Cortex of kidney (tissue), 1 donor: ENCODE measurements around the gene FBXL19.
"Not testable (repeated sequence)": the region's sequence is repeated elsewhere in the genome, so short reads cannot be mapped to it uniquely, and the experiment has no call there.

Experiments used
- DNase-seq: peaks from one replicate; lab custom pipeline; 2025; lab: John Stamatoyannopoulos, UW

The FBXL19 gene, protein sequence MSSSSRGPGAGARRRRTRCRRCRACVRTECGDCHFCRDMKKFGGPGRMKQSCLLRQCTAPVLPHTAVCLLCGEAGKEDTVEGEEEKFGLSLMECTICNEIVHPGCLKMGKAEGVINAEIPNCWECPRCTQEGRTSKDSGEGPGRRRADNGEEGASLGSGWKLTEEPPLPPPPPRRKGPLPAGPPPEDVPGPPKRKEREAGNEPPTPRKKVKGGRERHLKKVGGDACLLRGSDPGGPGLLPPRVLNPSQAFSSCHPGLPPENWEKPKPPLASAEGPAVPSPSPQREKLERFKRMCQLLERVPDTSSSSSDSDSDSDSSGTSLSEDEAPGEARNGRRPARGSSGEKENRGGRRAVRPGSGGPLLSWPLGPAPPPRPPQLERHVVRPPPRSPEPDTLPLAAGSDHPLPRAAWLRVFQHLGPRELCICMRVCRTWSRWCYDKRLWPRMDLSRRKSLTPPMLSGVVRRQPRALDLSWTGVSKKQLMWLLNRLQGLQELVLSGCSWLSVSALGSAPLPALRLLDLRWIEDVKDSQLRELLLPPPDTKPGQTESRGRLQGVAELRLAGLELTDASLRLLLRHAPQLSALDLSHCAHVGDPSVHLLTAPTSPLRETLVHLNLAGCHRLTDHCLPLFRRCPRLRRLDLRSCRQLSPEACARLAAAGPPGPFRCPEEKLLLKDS

DNA sequence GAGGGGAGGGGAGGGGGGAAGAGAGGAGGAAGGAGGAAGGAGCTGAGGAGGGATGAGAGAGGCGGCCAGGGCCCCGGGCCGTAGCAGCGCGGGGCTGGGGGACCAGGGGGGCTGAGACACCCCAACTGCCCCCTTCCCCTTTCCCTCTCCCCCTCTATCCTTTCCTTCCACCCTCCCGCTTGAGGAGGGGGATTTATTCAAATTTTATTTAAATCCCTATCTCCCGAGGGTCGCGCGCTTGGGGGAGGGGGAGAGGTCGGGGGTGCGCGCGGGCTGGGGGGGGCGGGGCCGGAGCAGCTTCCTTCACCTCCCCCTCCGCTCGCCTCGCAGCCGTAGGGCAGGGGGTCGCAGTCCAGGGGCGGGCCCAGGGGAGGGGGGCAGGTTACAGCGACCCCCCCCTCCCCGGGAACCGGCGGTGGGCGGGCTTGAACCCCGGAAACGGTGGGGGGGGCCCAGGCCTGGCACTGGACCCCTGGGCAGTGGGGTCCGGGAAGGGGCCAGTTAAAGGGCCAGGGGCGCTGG, at the start of gene FBXL19:
TSS of gene FBXL19 (plus strand) at position 19 of the 522 bp plus-strand sequence. CDS start 2,183 bp downstream, outside the sequence.
- DNase-seq, result no peak

DNA sequence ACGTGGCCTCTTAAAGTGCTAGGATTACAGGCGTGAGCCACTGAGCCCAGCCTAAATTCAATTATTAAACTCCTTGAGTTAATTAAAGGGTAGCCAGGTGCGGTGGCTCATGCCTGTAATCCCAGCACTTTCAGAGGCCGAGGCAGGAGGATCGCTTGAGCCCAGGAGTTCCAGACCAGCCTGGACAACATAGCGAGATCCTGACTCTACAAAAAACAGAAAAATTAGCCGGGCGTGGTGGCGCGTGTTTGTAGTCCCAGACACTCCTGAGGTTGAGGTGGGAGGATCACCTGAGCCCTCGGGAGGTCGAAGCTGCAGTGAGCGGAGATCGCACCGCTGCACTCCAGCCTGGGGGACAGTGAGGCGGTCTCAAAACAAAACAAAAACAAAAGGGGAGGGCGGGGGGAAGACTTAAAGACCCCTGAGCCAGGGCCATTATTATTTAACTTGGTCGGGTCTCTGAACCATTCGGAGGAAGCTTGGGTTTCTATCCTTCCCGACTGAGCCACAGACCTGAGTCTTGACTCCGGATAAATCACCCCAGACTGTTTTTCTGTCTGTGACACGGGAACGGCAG, 49.0 kb upstream of the FBXL19 start:
- DNase-seq, result no peak

DNA sequence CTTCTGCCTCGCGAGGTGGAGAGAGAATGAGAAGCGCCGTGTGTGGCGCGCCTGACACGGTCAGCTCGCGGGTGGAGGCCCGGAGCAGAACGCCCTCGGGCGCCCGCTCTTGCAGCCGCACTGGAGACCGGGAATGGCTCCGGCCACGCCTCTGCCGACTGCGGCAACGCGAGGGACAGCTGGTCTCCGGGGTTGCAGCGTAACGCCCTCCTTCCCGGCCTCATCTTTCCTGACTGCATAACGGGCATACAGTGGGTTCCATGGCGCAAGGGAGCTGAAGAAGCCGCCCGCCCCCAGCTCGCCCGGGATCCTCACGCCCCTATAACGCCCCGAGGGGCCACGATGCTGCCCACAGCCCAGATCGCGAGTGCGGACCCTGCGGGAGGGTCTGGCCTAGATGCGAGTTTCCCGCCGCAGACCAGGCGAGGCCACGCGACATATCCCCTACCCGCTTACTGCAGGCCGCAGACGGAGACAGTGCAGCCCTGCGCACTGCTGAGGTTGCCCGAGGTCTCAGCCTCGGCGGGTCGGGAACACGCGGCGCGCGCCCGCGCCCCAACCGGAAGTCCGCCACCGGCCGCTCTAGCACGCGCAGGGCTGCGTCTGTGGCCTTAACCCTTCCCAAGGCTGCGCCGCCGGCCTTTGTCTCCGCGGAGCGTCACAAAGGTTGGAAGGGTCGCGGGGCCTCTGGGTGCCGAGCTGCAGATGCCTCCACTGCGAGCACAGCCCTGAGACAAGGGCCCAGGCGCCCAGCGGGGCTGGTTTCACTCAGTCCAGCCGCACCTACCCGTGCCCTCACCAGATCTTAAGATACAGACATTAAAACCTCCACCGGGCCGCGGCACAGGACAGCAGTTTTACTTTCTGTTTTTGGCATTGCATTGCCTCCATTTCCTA, 48.3 kb upstream of the FBXL19 start:
- peak; percentile 32 for DNase-seq

DNA sequence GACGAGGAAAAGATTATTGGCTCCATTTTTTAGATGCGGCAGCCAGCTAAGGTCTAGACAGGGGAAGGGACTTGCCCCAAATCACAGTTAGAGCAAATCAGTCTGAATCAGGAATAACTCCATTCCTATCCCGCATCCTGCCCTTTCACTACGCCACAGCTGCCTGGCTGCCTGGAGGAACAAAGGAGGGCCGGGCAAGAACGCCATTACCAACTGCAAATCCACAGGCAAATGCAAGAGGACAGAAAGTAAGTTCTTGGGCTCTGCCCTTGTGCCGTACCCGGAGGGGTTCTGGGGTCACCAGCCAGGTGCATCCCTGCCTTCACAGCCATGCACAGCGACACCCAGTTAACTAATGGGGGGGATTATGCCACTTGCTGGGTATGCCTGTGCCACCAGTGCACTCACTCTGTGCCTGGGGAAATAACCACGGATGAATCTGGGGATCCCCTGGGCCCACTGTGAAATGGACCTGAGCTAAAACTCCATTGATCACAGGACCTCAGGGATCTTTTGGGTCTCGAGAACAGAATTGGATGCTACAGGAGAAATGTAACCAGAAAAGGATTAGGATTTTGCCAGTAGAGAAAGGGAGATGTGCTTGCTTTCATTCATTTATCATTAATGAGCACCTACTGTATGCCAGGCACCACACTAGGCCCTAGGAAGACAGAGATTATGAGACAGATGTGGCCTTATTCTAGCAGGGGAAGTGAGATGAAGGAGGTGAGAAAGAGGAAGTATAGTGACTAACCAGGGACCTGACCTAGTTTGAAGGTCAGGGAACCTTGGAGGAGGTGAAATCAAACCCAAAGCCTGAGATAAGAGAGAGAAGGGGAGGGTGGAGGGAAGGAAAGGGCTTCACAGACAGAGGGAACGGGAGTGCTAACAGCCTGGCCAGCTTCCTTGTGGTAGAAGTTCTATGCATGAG, 47.2 kb upstream of the FBXL19 start:
- DNase-seq, result no peak

DNA sequence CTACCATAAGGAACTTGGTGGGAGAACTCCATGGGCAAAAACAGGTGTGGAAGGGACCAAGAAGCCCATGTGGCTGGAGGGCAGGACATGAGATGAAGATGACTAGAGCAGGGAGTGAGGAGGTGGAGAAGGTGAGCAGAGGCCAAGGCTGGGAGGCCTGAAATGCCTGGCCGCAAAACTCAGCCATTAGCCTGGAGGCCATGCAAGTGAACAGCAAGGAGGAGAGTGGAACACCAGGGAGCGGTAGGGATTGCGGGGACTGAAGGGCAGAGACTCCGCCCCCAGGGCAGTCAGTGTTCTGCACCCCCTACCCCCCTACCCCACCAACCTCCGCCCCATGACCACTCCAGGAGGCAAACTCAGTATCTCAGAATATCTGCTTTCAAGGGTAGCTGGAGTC, 46.5 kb upstream of the FBXL19 start:
- DNase-seq, result no peak

DNA sequence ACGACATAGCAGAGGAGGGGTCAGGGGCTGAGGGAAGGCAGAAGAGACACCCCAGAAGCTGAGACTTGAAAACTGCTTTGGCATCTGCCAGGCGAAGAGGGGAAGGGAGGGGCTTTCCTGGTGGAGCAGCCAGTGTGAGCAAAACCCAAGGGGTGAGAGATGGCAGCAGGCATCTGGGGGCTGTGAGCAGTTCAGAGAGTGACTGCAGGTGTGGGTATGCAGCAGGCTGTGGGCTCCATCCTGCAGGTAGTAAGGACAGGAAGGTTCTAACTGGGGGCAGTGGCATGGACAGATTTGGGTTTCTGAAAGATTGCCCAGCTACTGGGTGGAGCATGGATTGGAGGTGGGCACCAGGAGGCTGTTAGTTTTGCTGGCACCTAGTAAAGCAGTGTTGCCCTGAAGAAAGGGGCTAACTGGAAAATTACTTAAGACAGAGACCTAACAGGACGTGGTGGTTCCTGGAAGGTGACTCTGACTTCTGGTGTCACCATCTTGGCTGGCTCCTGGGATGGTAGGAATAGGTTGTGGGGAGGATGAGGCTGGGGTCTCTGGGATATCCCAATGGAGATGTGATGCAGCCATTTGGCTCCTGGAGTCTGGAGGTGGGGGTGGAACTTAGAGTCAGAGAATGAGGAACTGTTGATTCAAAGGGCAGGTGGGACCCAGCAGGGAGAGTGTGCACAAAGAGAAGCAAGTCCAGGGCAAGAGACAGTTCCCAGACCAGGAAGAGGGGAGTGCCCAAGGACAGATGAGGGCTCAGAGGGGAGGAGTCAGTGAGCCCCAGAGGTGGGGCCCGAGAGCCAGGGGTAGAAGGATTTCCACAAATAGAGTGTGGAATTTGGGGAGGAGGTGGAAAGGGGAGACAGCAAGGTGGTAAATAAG, 40.7 kb upstream of the FBXL19 start:
- no peak for DNase-seq

DNA sequence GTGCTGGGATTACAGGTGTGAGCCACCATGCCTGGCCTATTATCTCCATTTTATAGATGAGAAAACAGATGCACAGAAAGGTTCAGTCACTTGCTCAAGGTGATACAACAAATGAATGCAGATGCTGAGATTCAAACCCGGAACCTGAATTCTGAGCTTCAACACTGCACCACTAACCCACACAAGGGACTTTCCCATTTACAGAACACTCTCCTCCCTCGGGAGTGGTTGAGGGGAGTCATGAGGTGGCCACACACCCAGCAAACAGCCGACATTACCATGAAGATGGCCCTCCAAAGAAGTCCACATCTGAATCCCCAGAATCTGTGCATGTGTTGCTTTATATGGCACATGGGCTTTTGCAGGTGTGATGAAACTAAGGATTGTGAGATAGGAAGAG, 38.6 kb upstream of the FBXL19 start:
- no peak for DNase-seq

DNA sequence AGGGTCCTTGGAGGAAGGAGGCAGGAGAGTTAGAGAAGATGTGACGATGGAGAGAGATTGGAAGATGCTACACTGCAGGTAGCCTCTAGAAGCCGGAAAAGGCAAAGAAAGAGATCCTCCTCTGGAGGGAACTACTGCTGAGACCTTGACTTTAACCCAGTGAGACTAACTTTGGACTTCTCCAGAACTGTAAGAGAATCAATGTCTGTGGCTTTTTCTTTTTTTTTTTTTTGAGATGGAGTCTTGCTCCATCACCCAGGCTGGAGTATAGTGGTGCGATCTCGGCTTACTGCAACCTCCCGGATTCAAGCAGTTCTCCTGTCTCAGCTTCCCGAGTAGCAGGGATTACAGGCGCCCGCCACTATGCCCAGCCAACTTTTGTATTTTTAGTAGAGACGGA, 38.2 kb upstream of the FBXL19 start:
- no peak for DNase-seq

DNA sequence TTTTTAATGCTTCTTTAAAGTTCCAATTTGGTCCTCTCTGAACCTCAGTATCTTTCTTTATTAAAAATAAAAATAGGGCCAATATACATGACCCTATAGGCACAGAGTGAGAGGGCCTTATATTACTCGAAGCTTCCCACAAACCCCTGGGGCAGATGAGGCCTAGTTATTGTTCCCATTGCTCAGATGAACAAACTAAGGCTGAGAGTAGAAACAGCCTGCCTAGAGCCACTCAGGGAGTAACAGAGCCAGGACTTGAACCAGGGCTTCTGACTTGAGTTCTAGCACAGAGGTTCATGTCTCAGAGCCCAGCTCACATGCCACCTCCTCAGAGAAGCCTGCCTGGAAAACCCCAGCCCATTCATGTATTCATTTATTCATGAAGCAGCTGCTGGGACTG, 37.2 kb upstream of the FBXL19 start:
- no peak for DNase-seq

DNA sequence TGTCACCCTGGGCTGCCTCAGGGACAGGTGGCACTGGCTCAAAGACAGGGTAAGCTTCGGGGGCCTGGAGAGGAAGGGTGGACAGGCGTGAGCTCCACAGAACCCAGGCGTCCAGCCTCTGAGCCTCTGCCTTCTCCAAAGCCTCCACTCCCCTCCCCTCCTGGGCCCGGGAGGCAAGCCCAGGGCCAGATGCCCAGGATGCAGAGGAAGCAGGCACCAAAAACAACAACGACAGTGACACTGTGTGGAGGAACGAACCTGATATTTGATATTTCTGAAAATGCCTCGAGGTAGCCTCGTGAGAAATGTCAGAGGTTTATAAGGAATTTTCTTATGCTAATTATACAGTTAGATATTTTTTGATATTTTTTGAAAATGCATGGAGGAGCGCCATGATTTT, 35.4 kb upstream of the FBXL19 start:
- no peak for DNase-seq

DNA sequence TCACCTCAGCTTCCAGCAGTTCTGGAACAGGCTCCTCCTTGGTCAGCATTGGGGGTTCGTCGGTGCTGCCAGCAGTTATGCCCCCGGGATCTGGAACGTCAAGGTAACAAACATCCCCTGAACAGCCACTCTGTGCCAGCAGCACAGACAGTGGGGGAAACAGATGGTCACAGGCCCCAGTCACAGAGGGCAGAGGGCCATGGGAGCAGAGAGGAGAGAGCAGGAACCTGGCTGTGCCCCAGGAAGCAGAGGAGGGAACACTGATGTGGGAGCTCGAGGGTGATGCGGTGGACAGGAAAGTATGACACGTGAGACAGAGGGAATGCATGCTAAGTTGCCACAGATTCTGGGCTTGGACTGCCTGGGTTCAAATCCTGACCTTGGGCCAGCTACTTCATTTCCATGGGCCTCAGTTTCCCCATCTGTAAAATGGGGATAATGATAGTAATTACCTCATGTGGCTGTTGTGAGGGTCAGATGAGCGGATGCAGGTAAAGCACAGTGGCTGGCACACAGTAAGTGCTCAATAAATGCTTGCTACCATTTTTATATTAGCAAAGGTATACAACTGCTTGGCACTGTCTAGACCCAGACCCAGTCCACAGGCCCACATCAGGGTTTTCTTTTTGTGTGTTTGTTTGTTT, 34.4 kb upstream of the FBXL19 start:
- DNase-seq, result no peak

DNA sequence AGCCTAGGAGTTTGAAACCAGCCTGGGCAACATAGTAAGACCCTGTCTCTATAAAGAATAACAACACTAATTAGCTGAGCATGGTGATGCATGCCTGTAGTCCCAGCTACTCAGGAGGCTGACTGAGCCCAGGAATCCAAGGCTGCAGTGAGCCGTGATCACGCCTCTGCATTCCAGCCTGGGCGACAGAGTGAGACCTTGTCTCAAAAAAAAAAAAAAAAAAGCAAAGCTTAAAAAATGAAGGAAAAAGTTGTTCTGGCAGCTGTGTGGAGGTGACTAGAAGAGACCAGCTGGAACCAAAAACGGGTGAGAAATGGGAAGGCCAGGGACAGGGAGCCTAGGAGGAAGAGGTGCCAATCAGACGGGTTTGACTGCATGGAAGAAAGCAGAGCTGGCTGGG, 33.7 kb upstream of the FBXL19 start:
- DNase-seq, result no peak

DNA sequence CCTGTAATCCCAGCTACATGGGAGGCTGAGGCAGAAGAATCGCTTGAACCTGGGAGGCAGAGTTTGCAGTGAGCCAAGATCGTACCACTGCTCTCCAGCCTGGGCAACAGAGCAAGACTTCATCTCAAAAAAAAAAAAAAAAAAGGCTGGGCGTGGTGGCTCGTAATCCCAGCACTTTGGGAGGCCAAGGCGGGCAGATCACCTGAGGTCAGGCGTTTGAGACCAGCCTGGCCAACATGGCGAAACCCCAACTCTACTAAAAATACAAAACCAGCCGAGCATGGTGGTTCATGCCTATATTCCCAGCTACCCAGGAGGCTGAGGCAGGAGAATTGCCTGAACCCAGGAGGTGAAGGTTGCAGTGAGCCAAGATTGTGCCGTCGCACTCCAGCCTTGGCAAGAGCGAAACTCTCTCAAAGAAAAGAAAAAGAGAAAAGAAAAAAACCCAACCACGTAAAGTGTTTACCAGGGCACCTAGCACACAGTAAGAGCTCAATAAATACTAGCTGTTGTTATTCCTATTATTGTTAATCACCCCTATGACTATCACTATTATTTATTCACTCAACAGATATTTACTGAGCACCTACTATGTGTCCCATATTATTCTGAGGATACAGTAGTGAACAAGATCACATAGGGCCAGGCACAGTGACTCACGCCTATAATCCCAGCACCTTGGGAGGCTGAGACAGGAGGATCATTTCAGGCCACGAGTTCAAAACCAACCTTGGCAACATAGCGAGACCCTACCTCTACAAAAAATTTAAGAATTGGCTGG, 32.1 kb upstream of the FBXL19 start:
- DNase-seq, result not testable (repeated sequence)

DNA sequence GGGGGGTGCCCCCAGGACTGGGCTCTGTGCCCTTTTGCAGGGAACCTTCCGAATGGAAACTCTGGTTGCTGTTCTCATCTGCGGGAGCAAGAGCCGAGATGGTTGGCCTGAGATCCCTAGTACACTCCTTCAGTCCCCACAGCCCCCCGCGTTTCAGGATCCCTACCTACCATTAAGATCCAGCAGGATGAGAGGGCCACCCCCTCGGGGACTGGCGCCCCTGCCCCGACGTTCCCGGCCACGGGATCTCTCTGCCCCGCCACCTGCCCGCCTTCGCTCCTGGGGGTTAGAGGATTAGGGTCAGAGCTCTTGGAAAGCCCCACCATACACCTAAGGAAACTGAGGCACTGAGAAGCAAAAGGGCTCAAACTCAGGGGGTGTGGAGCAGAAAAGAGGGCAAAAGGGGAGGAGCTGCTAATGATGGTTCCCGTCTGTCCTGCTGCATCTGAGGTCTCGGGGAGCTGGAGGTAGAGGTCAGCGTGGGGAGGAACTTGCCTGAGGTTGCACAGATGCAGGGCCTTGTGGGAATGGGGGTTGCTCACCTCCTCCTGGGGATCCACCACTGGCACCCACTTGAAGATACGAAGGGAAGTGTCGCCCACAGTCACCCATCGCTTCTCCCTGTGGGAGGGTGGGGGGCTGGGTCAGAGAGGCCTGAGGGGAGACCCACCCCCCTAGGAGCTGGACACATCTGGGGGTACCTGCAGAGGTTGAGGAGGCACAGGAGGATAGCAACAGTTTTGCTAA, 30.5 kb upstream of the FBXL19 start:
- DNase-seq, result no peak

DNA sequence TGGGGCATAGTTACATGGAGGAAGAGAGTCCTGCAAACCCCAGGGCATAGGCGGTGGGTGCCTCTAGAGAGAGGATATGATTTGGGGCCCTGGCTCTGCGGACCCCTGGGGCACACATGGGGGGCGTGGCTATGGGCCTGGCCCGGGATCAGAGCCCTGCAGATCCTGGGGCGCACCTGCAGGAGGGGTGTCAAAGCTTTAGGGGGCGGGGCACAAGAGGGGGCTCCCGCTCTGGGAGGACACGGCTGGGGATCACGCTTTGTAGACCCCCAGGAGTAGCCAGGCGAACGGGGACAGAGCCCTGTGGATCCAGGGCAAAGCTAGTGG, 30.0 kb upstream of the FBXL19 start:
- DNase-seq, result no peak

DNA sequence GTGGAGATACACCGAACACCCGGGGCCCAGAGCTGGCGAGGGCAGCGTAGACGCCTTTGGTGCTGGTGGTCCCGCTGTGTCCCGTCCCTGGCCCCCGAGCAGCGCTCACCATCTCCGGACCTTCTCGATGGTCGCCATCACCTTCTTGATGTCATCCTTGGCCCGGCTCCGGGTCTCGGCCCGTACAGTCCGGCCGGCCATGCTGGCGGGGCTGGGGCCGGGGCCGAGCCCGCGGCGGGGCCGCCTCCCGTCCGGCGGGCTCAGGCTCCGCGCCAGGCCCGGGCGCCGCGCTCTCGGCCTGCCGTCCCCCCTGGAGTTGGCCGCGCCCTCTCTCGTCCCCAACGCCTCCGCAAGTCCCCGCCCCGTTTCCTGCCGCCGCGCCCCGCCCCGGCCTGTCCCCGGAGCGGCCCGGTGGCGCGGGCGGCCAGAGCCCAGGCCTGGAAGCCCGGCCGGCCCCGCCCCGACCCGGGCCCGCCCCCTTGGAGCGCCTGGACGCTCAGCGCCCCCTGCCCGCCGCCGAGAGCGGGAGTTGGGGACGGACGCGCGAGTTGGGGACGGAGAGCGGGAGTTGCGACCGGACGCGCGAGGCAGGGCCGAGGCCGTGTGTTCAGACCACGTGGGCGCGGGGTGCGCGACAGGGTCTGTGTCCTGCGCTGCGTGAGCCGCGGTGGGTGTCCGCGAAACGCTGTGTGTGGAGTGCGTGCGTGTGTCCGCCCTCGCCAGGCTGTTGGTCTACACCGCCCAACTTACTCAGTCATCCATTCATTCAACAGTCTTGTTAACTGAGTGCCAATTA, 29.4 kb upstream of the FBXL19 start, which contains the start of gene BCL7C:
TSS of gene BCL7C (minus strand) at position 334 of the 796 bp plus-strand sequence. CDS start at position 201, 133 bp downstream.
- peak; percentile 29 for DNase-seq
